ENCODE data around the gene DLG2. TPM values are rescaled to one million over a fixed set of nuclear protein-coding genes. Genes with fewer than 3 reads are reported as not detected.

Gene DLG2
- total RNA-seq, 1 donor from 2014 or later, result 0.26 TPM

GRCh38 chr11:83409891-83410290, 2217.3 kb downstream of the DLG2 start:
- no peak for DNase-seq (ENCODE audit: low read depth)

GRCh38 chr11:83409476-83409875, 2217.7 kb downstream of the DLG2 start:
- DNase-seq (ENCODE audit: low read depth), result no peak
- no peaks in the 10 kb centered on the region for H3K36me3 ChIP-seq (ENCODE audit: control insufficient read depth, insufficient read depth, low read length)
- no peaks in the 10 kb centered on the region for H3K27me3 ChIP-seq (ENCODE audit: control insufficient read depth, insufficient read depth, low read length)
- no peak overlapping the region for H3K4me3 ChIP-seq (ENCODE audit: low read depth, low read length)
- FAIRE-seq, result no peak
- no peak for TF ChIP-seq CTCF (IDR thresholded peaks at IDR 0.05; ENCODE audit: insufficient read depth, low read length, severe bottlenecking)

More at GRCh38 chr11:83409891-83410290, 2217.3 kb downstream of the DLG2 start:
- Histone ChIP-seq H3K27me3 (ENCODE audit: control insufficient read depth, insufficient read depth, low read length) (no peaks in the 10 kb centered on the region), H3K36me3 (ENCODE audit: control insufficient read depth, insufficient read depth, low read length) (no peaks in the 10 kb centered on the region), H3K4me3 (ENCODE audit: low read depth, low read length) (no peak overlapping the region)
- FAIRE-seq, result no peak
- no peak for TF ChIP-seq CTCF (IDR thresholded peaks at IDR 0.05; ENCODE audit: insufficient read depth, low read length, severe bottlenecking)

- no peak for TF ChIP-seq CTCF (IDR thresholded peaks at IDR 0.05; ENCODE audit: insufficient read depth, low read length, severe bottlenecking)
- DNase-seq (ENCODE audit: low read depth) (no peak), FAIRE-seq (no peak)
- Histone ChIP-seq H3K36me3 (ENCODE audit: control insufficient read depth, insufficient read depth, low read length) (no peaks in the 10 kb centered on the region), H3K4me3 (ENCODE audit: low read depth, low read length) (no peak overlapping the region), H3K27me3 (ENCODE audit: control insufficient read depth, insufficient read depth, low read length) (no peaks in the 10 kb centered on the region)
Measured at GRCh38 chr11:83408946-83409345, 2218.2 kb downstream of the DLG2 start.

Other genes with a start within 250 kb of the DLG2 start
- 50.6 and 73.5 TPM in 2 replicates for gene TMEM126B, start 1.2 kb upstream of the DLG2 start, total RNA-seq
- gene TMEM126A, start 20.6 kb upstream of the DLG2 start, total RNA-seq, result 38.0 and 40.8 TPM in 2 replicates
- gene CREBZF, start 37.8 kb upstream of the DLG2 start, total RNA-seq, result 45.2 and 57.7 TPM in 2 replicates
- gene CCDC89, start 58.9 kb upstream of the DLG2 start, total RNA-seq, result 0.13 TPM in 1 of 2 replicates, not detected in the other
- gene SYTL2, start 183.8 kb upstream of the DLG2 start, total RNA-seq, result 5.6 and 8.2 TPM in 2 replicates
- not detected in 2 replicates for gene CCDC83, start 228.0 kb upstream of the DLG2 start, total RNA-seq

All from bronchial epithelial cell (primary cell).